NCI-H187 (cell line): Measurements from ENCODE around the gene POLDIP3.
A peak's percentile ranks its signal among the peaks of the same experiment; 100 is the strongest.
"Not testable (repeated sequence)": the region's sequence is repeated elsewhere in the genome, so short reads cannot be mapped to it uniquely, and the experiment has no call there.

Source experiments
- DNase-seq, 2 experiments: peaks; one replicate each; lab custom pipeline; 2025; lab: John Stamatoyannopoulos, UW

The POLDIP3 gene

DNA sequence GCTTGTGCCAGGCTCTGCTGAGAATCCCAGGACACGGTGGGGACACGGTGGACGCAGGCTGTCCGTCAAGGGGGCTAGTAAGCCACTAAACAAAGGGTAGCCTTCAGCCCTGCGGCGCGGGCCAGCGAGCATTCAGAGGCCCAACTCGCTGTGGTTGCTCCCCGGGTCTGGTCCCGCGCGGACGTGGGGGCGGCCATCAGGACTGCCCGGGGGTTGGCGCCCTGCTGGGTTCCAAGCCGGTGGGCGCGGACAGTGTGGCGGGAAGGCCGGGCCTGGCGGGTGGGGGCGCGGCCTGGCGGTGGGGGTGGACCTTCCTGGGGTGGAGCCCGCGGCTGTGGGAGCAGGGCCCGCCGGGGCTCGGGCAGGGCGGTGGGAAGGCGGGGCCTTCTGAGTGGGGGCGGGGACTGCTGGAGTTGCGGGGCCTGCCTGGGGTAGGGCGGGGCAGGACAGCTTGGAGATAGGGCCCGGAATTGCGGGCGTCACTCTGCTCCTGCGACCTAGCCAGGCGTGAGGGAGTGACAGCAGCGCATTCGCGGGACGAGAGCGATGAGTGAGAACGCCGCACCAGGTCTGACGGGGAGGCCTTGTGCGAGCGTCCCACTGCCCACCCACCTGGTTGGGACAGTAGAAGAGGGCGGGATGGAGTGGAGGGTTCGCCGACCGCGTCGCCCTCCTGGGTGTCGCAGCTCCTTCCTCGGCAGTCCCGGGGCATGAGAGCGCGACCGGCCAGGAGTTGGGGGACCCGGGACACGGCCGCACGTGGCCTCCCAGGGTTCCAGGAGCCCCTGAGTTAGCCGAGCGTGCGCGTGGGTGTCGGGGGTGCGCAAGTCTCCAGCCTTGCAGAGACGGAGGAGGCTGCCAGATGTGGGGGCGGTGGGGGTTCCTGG is 61.0 kb downstream of the POLDIP3 start, which contains the start of gene SERHL2:
Gene SERHL2, plus strand, starts transcription at position 482 of the 887 bp plus-strand sequence. Its CDS starts 65 bp downstream, at position 547.
- DNase-seq = peak in 1 of 2 experiments; percentile 1

DNA sequence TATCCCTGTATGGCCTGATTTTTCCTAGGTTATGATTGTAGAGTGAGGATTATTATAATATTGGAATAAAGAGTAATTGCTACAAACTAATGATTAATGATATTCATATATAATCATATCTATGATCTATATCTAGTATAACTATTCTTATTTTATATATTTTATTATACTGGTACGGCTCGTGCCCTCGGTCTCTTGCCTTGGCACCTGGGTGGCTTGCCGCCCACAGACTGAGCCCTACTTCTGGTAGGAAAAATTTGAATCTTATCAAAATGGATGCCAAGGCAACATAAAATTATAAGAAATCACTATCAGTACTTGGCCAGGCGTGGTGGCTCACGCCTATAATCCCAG is 62.4 kb downstream of the POLDIP3 start:
- DNase-seq = not testable (repeated sequence)

DNA sequence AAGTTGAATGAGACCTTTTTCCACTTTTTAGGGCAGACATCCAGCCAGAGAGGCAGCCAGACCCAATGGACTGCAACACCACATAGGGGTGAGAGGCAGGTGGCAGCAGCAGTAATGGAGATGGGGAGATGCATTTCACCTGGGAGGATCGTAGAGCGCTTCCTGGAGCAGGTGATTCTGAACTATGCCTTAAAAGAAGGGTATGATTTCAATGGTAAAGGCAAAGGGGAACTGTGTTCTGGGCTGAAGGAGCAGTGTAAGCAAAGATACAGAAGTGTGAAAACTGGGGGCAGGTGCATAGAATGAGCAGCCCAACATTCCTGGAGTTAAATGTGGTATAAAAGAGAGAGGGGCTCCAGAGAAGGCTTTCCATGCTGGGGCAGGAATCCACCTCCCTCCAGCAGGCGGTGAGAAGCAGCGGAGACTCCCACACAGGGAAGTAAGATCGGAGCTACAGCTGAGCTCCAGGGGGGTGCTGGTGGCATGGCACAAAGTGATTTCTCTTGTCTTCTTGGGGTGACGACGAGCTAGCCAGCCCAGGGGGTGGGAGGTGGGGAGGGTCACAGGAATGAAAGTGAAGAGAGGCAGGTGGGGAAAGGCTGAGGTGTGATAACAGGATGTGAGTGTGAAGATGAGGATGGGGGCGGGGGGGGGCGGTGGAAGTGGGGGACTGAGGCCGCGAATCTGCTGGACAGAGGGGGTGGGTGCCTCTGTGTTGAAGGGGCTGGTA is 65.2 kb downstream of the POLDIP3 start:
- DNase-seq = no peak

DNA sequence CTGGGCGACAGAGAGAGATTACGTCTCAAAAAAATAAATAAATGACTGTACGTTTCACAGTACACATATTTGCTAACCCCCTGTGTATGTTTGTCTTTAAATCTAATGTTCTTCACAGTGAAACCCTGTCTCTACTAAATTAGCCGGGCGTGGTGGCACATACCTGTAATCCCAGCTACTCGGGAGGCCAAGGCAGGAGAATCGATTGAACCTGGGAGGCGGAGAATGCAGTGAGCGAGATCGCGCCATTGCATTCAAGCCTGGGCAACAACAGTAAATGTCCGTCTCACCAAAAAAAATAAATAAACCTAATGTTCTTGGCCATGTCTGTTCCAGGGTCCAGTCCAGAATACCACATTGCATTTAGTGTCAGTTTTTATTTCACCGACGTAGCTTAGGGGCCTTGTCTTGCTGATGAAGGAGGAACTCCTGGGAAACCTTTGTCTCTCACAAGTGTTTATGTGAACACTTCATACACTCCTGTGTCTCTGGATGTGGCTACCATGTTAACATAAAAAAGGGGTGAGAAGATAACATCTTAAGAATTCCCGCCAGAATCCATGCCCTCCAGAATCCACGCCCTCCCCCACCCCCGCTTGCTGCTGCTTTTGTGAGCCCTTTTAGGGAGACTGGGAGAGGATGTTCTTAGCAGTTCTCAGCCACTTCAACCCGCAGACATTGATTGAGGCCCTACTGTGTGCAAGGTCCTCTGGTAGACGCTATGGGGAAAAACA is 65.9 kb downstream of the POLDIP3 start:
- no peak for DNase-seq

DNA sequence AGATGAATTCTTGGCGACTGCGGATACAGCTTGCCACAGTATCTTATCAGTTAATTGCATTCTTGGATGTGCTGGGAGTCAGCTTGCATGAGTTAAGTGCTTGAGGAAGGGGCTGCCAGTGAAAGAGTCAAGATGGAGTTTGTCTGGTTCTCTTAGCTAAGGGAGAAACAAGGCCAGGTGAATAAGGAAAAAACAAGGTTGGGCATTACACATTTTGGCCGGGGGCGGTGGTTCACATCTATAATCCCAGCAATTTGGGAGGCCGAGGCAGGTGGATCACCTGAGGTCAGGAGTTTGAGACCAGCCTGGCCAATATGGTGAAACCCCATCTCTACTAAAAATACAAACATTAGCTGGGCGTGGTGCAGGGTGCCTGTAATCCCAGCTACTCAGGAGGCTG is 66.6 kb downstream of the POLDIP3 start:
- not testable (repeated sequence) for DNase-seq

DNA sequence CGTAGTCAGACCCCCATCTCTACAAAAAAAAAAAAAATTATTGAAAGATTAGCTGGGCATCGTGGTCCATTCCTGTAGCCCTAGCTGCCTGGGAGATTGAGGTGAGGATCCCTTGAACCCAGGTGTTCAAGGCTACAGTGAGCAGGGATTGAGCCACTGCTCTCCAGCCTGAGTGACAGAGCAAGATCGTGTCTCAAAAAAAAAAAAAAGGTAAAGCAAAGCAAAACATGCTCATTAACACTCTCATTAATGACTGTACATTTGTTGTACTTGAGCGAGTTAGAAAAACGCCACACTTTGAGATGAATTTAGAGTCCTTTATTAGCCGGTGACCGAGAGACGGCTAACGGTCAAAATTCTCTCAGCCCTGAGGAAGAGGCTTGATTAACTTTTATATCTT is 67.1 kb downstream of the POLDIP3 start:
- no peak for DNase-seq

DNA sequence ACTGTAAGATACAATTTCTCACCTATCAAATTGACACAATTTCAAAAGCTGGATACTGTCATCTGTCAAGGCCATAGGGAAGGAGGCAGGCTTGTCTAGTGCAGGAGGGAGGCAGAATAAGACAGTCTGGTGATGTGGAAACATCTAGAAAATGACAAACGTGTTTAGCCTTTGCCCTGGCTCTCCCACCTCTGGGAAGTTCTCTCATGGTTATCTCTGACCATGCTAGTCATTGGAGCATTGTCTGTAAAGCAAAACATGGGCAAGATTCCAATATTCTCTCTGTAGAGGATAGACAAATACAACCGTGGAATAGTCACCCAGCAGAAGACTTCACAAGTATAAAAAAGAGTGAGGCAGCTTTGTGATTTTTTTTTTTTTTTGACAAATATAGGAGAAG is 70.0 kb downstream of the POLDIP3 start:
- DNase-seq = no peak

DNA sequence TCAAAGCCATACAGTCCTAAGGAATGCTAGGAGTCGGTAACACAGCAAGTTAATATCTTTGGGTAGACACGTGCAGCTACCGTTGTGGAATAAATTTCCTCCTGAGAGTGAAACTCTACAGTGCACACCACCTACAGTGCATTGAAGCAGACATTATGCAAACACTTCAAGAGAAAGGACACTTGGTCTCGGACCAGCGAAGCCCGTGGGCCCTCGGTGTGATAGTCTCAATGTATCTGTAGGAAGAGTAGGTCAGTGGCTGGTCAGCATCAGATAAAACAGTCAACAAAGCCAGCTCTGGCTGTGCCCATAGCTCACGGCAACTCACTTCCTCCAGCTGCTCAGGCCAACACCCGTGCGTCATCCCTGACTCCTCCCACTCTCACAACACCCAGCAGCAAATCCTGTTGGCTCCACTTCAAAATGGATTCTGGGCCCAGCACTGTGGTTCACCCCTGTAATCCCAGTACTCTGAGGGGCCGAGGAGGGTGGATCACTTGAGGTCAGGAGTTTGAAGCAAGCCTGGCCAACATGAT is 75.4 kb downstream of the POLDIP3 start:
- not testable (repeated sequence) for DNase-seq

DNA sequence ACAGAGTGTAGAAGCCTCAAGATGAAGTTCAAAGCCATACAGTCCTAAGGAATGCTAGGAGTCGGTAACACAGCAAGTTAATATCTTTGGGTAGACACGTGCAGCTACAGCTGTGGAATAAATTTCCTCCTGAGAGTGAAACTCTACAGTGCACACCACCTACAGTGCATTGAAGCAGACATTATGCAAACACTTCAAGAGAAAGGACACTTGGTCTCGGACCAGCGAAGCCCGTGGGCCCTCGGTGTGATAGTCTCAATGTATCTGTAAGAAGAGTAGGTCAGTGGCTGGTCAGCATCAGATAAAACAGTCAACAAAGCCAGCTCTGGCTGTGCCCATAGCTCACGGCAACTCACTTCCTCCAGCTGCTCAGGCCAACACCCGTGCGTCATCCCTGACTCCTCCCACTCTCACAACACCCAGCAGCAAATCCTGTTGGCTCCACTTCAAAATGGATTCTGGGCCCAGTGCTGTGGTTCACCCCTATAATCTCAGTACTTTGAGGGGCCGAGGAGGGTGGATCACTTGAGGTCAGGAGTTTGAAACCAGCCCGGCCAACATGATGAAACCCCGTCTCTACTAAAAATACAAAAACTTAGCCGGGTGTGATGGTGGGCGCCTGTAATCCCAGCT is 77.4 kb downstream of the POLDIP3 start:
- not testable (repeated sequence) for DNase-seq

DNA sequence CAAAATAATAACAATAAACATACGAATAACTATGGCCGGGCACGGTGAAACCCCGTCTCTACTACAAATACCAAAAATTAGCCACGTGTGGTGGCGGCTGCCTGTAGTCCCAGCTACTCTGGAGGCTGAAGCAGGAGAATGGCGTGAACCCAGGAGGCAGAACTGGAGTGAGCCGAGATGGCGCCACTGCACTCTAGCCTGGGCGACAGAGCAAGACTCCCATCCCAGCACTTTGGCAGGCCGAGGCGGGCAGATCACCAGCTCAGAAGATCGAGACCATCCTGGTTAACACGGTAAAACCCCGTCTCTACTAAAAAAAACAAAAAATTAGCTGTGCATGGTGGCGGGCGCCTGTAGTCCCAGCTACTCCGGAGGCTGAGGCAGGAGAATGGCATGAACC is 78.0 kb downstream of the POLDIP3 start:
- DNase-seq = not testable (repeated sequence)

DNA sequence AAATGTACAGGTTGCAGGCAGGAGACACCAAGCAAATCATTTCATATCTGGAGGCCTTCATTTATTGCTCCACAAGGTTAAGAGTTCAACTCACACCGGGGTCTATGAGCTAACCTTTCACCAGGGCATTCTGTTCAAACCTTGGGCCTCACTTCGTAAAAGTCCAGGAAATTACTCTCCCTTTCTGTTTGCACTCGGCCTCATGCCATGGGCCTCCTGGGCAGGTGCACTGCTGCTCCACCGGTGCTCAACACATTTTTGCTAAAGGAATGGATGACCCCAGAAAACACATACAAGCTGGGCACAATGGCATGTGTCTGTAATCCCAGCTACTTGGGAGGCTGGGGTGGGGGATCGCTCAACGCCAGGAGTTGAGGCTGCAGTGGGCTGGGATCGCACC is 78.5 kb downstream of the POLDIP3 start:
- no peak for DNase-seq

DNA sequence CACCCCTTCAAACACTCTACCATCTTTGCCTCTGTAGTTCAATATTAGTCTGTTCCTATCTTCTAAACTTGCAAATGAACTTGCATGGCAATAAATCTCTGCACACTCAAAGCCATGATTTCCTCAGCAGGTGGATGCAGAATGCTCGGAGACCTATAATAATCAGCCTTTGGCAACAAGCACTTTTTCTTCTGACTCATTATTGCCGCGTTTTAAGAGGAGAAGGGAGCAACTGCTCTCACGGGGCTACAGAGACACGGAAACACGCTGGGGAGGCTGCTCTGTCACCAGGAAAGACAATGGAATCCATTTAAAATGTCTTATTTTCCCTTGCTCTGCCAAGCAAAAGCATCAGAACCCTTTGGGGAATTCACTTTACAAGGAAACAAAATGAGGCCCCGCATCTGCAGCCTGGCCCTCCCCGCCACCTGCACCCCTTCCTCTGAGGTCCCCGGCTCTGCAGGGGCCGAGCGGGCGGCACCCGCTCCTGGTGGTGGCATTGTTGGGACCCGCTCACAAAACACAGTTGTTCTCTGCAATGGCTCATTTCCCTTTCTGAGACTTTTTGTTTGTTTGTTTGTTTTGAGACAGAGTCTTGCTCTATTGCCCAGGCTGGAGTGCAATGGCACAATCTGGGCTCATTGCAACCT is 79.5 kb downstream of the POLDIP3 start:
- DNase-seq = not testable (repeated sequence)
